Muscle layer of duodenum (tissue), 2 donors: ENCODE data around the gene MRPL34.

Source experiments
- H3K27ac ChIP-seq: one replicate; pipeline ENCODE4 v1.7.0; 2013; ENCODE audit warnings: mild to moderate bottlenecking, low read length
- H3K27me3 ChIP-seq: one replicate; pipeline ENCODE4 v1.7.0; 2013; ENCODE audit warnings: low read depth, mild to moderate bottlenecking, control low read depth, low read length
- H3K36me3 ChIP-seq, 2 donors: one replicate each; pipeline ENCODE4 v1.7.0; 2013; ENCODE audit warnings: low read length in 2 of 2, control low read depth in 1 of 2, mild to moderate bottlenecking in 1 of 2; ENCODE audit not compliant: insufficient read depth in 2 of 2, control insufficient read depth in 1 of 2
- H3K4me1 ChIP-seq, 2 donors: one replicate each; pipeline ENCODE4 v1.7.0; 2013; ENCODE audit warnings: low read length in 2 of 2, mild to moderate bottlenecking in 2 of 2, control low read depth in 1 of 2, moderate library complexity in 1 of 2; ENCODE audit not compliant: insufficient read depth in 2 of 2, control insufficient read depth in 1 of 2
- H3K4me3 ChIP-seq, 2 donors: one replicate each; pipeline ENCODE4 v1.7.0; 2013; ENCODE audit warnings: low read length in 2 of 2, low read depth in 1 of 2, mild to moderate bottlenecking in 1 of 2
- H3K9me3 ChIP-seq, 2 donors: one replicate each; pipeline ENCODE4 v1.7.0; 2013; ENCODE audit warnings: low read length in 2 of 2, control low read depth in 1 of 2, mild to moderate bottlenecking in 1 of 2; ENCODE audit not compliant: control insufficient read depth in 1 of 2
- donor health status: healthy.

MRPL34 gene

GRCh38 chr19:17305517-17306284 is at the start of gene MRPL34:
TSS of gene MRPL34 (plus strand) at chr19:17305872. CDS start at chr19:17305893, 21 bp downstream.
- Histone ChIP-seq H3K27me3 (no peaks in the 10 kb centered on the region), H3K27ac (peak within 1 kb of the TSS; percentile 88), H3K4me3 (peak within 1 kb of the TSS; percentile 72 to 92), H3K36me3 (no peaks in the 10 kb centered on the region), H3K4me1 (peaks cover 21 to 49% of the 10 kb centered on the region in 2 donors), H3K9me3 (no peaks in the 10 kb centered on the region)

DNA sequence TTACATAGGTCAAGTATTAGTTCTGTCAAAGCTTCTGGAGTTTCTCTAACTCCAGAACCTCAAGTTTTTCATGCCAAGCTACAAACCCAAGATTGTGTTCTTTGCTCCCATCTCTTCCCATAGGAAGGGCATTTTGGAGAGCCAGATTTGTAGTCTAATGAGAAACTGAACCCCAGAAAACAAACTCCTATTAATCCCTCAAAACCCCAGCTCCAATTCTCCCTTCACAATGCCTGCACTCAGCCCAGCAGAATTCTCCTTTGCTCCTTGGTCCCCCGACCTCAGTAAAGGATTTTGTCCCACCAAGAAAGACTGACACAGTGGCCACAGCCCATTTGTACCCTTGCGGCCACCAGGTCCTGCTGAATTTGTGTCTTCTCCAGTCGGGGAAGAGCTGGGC is 49.5 kb upstream of the MRPL34 start:
- Histone ChIP-seq H3K9me3 (peaks cover 0 to 8% of the 10 kb centered on the region in 2 donors), H3K27ac (no peak overlapping the region), H3K4me1 (no peaks in the 10 kb centered on the region), H3K27me3 (no peaks in the 10 kb centered on the region), H3K36me3 (no peaks in the 10 kb centered on the region), H3K4me3 (no peak overlapping the region)

GRCh38 chr19:17259118-17259780 is 46.4 kb upstream of the MRPL34 start:
- H3K27ac ChIP-seq: no peak overlapping the region
- no peaks in the 10 kb centered on the region for H3K36me3 ChIP-seq
- no peaks in the 10 kb centered on the region for H3K4me1 ChIP-seq
- H3K27me3 ChIP-seq: no peaks in the 10 kb centered on the region
- H3K4me3 ChIP-seq: no peak overlapping the region
- H3K9me3 ChIP-seq: peaks cover 0 to 8% of the 10 kb centered on the region in 2 donors

DNA sequence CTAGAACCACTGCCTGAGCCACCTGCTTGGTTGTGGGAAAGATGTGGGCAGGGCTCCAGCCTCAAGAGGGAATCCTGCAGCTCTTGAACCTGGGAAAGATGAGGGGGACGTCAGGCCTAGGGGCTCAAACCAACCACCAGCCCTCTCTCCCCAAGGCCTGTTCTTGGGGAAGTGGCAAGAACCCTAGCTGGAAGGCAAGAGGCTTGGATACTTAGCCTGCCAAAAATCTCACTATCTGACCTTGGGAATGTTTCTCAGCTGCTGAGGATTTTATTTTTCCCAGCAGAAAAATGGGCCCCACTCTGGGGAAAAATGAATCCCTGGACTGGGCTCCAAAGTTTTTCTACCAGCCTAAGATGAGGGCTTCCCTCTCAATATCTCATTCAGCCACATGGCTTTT is 45.7 kb upstream of the MRPL34 start:
- Histone ChIP-seq H3K27me3 (no peaks in the 10 kb centered on the region), H3K27ac (no peak overlapping the region), H3K36me3 (no peaks in the 10 kb centered on the region), H3K4me1 (no peaks in the 10 kb centered on the region), H3K9me3 (peaks cover 0 to 8% of the 10 kb centered on the region in 2 donors), H3K4me3 (no peak overlapping the region)

DNA sequence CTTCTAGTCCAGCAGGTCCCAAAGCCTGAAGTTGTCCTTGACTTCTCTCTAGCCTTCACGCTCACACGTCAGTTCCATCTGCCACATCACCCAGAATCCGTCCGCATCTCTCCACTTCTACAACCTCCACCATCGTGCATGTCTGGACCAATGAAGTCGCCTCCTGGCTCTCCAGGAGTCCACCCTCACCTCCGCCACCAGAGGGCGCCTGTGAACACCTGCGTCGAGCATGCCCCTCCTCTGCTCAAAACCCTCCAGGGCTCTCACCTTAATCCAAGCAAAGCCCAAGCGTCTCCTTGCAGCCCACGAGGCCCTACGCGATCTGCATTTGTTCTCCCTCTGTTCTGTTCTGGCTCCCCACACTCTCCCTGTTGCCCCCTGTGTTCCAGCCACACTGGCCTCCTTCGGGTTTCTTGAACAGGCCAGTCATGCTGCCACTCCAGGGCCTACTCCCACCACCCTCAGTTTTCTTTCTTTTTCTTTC is 44.8 kb upstream of the MRPL34 start:
- H3K36me3 ChIP-seq: no peaks in the 10 kb centered on the region
- H3K27me3 ChIP-seq: no peaks in the 10 kb centered on the region
- no peaks in the 10 kb centered on the region for H3K4me1 ChIP-seq
- peaks cover 0 to 8% of the 10 kb centered on the region in 2 donors for H3K9me3 ChIP-seq
- no peak overlapping the region for H3K27ac ChIP-seq
- H3K4me3 ChIP-seq: no peak overlapping the region

GRCh38 chr19:17262557-17262956 is 43.1 kb upstream of the MRPL34 start:
- H3K27me3 ChIP-seq: no peaks in the 10 kb centered on the region
- H3K4me3 ChIP-seq: no peak overlapping the region
- H3K27ac ChIP-seq: no peak overlapping the region
- H3K36me3 ChIP-seq: no peaks in the 10 kb centered on the region
- H3K4me1 ChIP-seq: peaks cover 0 to under 1% of the 10 kb centered on the region in 2 donors
- H3K9me3 ChIP-seq: peaks cover 0 to 8% of the 10 kb centered on the region in 2 donors

GRCh38 chr19:17263712-17264640 is 41.7 kb upstream of the MRPL34 start:
- Histone ChIP-seq H3K9me3 (peaks cover 0 to 8% of the 10 kb centered on the region in 2 donors), H3K4me1 (peaks cover 6 to 13% of the 10 kb centered on the region in 2 donors), H3K36me3 (peaks cover 0 to 3% of the 10 kb centered on the region in 2 donors), H3K27ac (peak overlapping the region; percentile 33), H3K27me3 (no peaks in the 10 kb centered on the region), H3K4me3 (peak overlapping the region; percentile 12 to 45)

DNA sequence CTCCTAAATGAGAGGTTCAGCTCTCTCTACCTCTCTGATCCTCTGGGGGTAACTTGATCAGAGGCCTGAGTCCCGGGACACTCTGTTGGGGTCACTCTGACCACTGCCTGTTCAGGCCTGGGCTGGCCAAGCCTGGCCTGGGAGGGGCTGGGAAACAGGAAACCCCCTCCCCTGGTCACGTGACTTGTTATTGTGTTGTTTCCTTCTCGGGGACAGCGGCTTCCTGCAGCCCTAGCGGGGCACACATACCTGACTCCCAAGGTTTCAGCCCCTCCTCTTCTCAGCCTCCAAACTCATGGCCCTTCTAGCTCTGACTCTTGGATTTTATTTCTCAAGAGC is 41.1 kb upstream of the MRPL34 start, which contains the start of gene USHBP1:
USHBP1 (minus strand) TSS at position 105 of the 339 bp plus-strand sequence. CDS start 446 bp downstream, outside the sequence.
- Histone ChIP-seq H3K9me3 (peaks cover 0 to 2% of the 10 kb centered on the region in 2 donors), H3K36me3 (peaks cover 0 to 9% of the 10 kb centered on the region in 2 donors), H3K27me3 (no peaks in the 10 kb centered on the region), H3K27ac (peak within 1 kb of the TSS; percentile 33), H3K4me1 (peaks cover 6 to 13% of the 10 kb centered on the region in 2 donors), H3K4me3 (peak within 1 kb of the TSS; percentile 12 to 45)

- no peaks in the 10 kb centered on the region for H3K9me3 ChIP-seq
- H3K4me1 ChIP-seq: peaks cover 6 to 13% of the 10 kb centered on the region in 2 donors
- H3K27ac ChIP-seq: no peak overlapping the region
These were observed 39.6 kb upstream of the MRPL34 start for GRCh38 chr19:17266026-17266425.

DNA sequence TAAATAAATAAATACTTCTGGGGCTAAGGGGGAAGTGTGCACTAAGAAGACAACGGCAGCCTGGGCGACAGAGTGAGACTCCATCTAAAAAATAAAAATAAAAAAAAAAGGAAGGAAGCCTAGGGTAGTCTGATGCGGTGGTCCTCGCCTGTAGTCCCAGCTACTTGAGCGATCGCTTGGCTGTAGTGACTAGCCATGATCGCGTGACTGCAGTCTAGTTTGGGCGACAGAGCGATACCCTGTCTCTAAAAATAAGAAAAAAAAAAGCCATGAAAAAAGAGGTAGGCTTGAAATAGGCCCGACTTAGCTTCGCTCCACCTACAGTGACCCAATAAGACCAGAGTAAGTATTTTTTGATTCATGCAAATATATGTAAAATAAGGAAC is 39.1 kb upstream of the MRPL34 start:
- Histone ChIP-seq H3K36me3 (peaks cover 5 to 19% of the 10 kb centered on the region in 2 donors), H3K9me3 (no peaks in the 10 kb centered on the region), H3K27me3 (no peaks in the 10 kb centered on the region), H3K27ac (no peak overlapping the region), H3K4me1 (peaks cover 6 to 13% of the 10 kb centered on the region in 2 donors), H3K4me3 (no peak overlapping the region)

More at GRCh38 chr19:17266026-17266425, 39.6 kb upstream of the MRPL34 start:
- H3K4me3 ChIP-seq: no peak overlapping the region
- peaks cover 0 to 14% of the 10 kb centered on the region in 2 donors for H3K36me3 ChIP-seq
- H3K27me3 ChIP-seq: no peaks in the 10 kb centered on the region
